ENCODE measurements around the gene AP4E1.
"Not testable (repeated sequence)": the region's sequence is repeated elsewhere in the genome, so short reads cannot be mapped to it uniquely, and the experiment has no call there.

Gene AP4E1

DNA sequence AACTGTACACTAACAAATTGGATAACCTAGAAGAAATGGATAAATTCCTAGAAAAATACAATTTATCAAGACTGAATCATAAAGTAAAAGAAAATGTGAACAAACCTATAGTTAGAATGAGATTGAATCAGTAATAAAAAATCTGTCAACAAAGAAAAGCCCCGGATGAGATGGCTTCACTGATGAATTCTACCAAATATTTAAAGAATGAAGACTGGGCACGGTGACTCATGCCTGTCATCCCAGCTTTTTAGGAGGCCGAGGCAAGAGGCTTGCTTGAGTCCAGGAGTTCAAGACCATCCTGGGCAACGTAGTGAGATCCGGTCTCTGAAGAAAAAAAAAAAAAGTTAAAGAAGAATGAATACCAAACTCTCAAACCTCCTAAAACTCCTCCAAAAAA lies 17.7 kb upstream of the AP4E1 start:
- no peak for DNase-seq

DNA sequence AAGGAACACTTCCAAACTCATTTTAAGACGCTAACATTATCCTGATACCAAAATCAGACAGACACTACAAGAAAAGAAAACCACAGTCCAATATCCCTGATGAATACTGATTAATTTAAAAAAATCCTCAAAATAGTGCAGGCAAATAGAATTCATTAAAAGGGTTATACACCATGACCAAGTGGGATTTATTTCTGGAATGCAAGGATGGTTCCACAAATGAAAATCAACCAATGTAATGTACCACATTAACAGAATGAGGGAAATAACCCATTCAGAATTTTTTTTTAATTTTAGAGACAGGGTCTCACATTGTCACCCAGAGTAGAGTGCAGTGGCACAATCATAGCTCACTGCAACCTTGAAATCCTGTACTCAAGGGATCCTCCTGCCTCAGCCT lies 17.3 kb upstream of the AP4E1 start:
- no peak for DNase-seq

DNA sequence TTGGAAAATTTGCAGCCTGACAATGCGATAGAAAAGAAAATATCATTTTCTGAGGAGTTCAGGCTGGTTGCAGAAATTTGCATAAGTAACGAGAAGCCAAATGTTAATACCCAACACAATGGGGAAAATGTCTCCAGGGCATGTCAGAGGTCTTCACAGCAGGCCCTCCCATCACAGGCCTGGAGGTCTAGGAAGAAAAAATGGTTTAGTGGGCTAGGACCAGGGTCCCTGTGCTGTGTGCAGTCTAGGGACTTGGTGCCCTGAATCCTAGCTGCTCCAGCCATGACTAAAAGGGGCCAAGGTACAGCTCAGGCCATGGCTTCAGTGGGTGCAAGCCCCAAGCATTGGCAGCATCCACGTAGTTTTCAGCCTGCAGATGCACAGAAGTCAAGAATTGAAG lies 14.5 kb upstream of the AP4E1 start:
- DNase-seq, result no peak

DNA sequence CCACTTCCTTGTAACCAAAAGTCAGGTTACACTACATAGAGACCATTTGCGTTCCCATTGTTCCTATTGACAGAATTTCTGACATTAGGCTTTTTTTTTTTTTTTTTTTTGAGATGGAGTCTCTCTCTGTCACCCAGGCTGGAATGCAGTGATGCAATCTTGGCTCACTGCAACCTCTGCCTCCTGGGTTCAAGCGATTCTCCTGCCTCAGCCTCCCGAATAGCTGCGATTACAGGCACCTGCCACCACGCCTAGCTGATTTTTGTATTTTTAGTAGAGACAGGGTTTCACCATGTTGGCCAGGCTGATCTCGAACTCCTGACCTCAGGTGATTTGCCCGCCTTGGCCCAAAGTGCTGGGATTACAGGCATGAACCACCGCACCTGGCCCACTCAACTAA lies 7.1 kb upstream of the AP4E1 start:
- not testable (repeated sequence) for DNase-seq

DNA sequence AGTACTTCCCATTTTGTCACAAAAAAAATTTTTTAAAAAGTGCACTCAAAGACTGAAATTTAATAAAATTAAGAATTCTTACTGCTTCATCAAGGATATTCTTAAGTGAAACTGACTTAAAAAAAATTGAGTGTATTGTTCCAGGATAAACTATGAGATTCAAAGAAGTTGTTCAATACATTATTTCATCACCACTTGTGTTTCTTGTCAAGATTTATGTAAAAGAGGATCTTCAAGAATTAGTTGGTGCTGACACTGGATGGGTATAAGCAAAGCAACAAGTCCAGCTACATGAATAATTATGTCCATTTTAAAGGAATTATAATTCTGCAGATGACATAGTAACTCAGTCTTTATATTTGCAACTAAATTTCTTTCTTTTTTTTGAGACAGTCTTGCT lies 4.3 kb upstream of the AP4E1 start:
- DNase-seq, result no peak

DNA sequence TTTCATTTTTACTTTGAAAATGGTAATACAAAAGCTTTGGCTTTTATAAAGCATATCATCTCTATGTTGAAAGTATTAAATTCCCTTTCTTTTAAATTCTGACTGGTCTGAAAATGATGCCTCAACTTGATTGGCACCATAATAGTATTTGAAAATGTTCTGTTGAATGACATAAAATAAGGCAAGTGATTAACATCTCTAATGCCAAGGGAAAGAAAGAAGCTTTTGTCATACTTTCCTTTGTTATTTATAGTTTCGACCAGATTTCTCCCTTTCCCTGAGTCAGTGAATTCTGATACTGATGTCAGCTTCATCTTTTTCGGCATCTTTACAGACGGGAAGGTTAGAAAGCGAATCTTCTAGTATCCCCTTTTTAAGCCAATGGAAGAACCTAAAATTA lies 3.4 kb upstream of the AP4E1 start:
- no peak for DNase-seq

DNA sequence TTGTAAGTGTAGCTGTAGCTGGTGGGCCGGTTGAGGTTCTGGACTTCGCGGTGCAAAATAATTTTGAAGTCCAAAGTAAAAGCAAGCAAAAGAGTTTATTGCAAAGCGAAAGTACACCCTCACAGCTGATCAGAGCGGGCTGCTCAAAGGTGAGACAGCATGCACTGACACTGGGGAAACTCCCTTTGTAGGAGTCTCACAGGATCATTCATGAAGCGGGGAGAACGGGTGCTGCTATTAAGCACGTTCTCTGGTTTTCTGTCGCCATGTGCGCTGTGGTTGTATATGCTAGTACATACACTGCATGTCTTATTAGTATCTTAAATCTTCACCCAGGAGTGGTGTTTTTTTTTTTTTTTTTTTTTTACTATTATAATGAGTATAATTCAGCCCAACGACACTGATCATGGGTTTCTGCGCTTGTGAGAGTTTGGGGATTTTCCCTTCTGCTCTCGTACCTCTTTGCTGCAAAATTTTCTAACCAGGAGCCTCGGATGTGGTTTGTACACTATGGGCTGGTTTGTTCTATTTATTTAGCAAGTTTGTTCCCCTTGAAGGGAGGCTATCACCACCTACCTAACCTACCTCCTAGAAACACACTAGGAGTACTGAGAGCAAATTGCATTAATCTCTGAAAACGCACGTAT lies 1.4 kb upstream of the AP4E1 start:
- peak; percentile 89 for DNase-seq

DNA sequence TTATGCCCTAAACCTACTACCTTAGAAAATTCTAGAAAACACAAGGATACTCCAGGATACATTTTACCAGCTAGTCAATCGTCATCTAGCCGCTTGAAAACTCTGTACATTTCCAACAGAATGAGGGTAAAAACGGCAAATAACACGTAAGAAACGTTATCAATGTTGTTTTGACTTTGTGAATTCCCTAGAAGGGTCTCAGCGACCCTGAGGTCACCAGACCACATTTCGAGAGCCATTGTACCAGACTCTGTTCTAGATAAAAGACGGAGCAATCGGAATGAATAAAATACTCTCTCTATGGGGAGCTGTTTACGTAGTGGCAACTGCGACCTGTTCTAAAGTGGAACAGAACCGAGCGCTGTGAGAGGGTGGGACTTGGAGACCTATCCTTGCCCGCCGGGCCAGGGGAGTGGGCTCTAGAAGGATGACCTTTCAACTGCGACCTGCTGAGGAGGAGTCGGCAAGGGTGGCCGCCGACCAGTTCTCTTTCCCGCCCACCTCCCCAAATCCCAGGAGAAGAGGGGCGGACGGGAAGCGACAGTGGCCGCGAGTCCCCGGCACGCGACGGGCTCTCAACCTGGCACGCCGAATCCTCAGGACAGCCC lies 778 bp upstream of the AP4E1 start:
- DNase-seq, result peak; percentile 49

DNA sequence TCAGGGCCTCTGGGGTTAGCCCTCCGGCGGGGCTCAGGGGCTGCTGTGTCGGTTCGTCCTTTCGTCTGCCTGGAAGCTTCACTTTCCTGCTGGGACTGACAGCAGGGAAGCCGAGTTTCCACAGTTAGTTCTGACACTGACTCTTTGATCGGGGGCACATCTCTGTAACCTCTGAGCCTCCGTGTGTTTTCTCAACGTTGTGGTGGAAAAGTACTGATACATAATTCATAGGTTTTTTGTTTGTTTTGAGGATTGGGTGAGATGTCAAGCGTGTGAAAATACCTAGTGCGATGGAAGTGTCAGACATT lies 481 bp downstream of the AP4E1 start:
- peak; percentile 9 for DNase-seq

DNA sequence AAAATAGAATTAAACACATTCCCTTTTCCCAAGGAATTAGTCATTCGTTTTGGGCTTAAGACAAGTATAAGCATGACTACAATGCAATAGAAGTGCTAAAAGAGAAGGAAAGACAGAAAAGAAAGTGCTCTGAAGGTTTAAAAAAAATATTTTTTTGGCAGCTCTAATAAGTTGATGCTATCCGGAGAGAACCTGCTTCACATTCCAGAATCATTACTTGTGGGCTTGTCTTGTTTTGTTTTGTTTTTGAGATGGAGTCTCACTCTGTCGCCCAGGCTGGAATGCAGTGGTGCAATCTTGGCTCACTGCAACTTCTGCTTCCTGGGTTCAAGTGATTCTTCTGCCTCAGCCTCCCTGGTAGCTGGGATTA lies 1.9 kb downstream of the AP4E1 start:
- DNase-seq, result not testable (repeated sequence)

DNA sequence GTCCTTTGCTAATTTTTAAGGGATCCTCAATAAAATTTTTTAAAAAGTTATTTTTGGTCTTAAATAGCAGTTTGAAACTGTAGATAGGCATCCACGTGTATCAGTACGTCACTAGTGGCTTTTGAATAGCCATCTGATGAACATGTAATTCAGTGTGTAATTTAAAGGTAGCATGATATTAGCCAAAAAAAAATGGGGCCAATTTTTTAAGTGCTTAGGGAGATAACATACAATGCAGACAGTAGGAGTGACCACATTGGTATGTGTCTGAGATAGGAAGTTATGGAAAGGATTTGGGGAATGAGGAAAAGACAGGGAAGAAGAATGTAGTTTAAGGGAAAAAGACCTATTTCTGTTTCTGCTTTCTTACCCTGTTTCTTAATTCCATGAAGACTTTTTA lies 2.5 kb downstream of the AP4E1 start:
- DNase-seq, result no peak

DNA sequence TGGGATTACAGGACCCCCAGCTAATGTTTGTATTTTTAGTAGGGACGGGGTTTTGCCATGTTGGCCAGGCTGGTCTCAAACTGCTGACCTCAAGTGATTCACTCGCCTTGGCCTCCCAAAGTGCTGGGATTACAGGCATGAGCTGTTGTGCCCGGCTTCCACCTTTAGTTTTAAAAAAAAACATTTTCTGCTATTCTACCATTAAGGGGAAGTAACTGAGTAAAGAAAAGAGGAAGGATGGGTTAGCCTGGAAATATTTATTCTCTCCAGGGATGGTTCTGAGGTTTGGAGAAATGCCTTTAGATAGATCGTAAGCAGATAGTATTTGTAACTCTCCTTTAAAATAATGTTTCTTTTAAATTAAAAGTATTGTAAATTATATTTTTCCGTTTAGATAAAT lies 3.1 kb downstream of the AP4E1 start:
- DNase-seq, result no peak

DNA sequence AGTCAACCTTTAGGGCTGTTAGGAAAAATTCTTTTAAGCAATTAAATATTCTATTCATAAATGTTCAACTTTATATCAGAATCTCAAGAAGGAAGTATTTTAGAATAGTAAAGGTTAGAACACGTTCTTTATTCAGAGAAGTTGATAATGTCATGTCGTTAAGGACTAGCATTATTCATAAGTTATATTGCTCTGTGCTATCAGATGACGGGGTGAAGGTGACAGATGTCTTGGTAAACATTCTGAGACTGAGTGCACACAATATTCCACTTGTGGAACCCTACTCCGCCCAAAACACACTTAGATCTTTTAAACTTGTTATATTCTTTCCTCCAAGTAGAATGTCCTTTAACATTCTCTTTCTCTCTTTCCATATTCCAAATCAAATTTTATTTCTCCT lies 7.9 kb downstream of the AP4E1 start:
- no peak for DNase-seq

DNA sequence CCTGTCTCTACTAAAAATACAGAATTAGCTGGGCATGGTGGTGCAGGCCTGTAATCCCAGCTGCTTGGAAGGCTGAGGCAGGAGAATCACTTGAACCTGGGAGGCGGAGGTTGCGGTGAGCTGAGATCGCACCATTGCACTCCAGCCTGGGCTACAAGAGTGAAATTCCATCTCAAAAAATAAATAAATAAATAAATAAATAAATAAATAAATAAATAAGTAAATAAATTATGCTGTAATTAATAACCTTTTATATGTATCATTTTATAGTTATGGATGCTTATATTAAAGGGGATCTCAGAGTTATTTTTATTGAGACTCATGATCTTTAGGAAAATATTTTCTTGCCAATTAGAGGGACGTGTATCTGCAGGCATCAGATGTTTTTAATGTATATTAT lies 10.9 kb downstream of the AP4E1 start:
- DNase-seq, result not testable (repeated sequence)

DNA sequence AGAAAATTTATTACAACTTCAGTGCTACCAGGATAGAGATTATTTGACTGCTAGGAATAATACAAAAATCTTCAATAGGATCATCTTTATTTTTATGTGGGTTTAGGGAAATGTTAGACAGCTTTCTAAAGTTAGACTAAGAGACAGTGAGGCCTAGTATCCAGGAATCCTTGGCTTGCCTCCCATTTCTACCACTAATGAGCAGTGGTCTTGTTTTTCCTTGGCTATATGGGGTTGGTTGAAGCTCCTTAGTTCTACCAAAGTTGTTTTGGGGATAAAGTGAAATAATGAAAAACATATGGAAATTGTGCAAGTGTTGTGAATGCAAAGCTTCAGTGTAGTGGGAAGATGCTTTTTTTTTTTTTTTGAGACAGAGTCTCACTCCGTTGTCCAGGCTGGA lies 16.8 kb downstream of the AP4E1 start:
- DNase-seq, result no peak

DNA sequence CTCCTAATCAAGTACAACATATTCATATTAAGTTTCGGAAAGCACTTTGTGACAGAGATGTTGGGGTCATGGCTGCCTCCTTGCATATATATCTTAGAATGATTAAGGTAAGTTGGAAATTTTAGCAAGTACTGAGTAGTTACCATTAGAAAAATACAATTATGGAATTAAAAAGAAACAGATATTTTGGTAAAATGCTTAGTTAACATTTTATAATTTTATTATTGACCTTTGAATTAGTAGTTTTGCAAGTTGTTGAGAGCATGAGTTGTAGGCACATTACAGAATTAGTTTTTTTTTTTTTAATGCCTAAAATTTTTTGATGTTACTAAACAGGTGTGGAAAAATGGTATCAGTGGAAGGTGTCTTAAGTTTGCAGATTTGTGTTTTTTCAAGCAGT lies 20.6 kb downstream of the AP4E1 start:
- no peak for DNase-seq

DNA sequence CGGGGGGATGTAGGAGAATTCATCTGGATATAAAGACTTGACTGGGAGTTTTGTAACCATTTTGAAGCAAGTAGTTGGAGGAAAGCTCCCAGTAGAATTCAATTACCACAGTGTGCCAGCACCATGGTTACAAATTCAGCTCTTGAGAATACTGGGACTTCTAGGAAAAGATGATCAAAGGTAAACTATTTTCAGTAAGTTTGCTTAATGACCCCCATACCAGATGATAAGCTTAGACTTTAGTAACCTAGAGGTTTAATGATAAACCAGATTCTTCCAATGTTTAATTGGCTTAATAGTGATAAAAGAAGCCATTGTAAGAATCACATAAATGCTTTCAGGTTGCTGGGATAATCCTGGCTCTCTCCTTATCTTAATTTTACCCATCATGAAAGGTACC lies 22.3 kb downstream of the AP4E1 start:
- no peak for DNase-seq

DNA sequence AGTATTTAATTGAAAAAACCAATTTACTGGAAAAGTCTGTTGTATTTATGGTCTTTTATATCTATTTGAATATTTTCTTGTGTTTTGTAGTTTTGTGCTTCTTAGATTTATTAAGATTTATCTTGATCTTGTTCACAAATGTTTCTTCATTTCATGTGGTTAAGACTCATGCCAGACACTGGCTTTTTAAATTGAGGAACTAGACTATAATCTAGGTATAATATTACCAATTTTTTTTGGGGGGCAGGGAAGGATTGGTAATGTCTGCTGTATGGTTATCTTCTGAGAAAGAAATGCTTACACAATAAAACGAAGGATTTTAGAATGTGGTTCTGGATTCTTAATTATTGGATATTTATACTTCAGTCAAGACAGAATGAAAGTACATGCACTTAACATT lies 24.9 kb downstream of the AP4E1 start:
- no peak for DNase-seq

DNA sequence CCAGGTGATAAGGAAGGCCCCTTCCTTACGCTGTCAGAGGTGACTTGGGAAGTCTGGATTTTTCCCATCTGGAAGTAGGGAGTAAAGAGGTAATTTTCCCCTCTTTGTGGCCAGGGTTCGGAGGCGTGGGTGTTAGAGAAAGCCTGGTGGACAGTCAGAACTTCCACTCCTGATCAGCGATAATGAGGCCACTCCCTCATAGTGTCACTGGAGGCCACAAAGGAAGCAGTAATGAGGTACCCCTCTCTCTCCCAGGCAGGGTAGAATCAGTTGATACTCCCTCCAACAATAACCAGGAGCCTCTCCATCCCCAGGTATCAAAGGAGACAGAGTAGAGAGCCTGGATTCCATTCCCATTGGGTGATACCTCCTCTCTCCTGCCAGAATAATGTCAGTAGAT lies 30.0 kb downstream of the AP4E1 start:
- DNase-seq, result no peak

DNA sequence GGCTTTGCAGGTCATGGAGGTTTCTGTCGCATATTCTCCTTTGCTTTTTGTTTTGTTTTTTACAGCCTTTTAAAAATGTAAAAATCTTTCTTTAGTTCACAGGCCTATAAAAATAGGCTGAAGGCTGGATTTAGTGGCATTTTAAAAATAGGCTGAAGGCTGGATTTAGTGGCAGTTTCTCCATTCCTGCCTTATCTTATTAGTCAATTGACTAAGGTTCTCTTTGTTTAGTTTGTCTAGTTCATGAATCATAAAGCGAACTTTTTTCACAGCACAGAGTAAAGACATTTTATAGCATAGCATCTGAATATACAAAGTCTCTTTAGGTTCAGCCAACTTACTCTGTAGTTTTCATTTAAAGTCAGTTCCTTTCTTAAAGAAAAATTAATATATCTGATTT lies 31.4 kb downstream of the AP4E1 start:
- no peak for DNase-seq

DNA sequence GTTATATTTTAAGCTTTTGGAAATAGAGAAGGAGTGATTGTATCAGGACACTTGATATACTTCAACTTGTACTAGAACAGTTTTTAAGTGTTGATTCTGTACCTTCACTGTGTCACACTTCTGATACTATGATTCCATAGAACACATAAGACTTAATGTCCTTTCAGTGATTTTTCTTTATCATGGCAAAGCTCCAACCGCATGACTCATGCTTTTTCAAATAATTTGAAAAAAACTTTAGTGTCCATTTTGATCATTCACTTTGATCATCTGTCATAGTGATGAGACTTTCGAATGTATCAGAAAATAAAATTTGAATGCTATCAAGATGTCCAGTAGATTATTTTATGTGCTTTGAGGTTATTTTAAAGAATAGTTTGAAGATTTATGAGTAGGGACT lies 32.0 kb downstream of the AP4E1 start:
- no peak for DNase-seq

DNA sequence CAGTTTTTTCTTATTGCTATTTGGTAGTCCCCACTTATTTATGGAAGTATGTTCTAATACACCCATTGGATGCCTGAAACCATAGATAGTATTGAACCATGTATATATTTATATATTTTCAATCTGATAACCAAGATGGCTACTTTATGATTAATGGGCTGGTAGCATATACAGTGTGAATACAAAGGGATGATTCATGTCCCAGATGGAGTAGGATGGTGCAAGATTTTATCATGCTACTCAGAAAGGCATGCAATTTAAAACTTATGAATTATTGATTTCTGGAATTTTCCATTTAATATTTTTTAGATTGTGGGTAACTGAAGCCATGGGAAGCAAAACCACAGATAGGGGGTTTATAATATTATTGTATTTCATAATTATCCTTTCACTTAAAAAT lies 35.2 kb downstream of the AP4E1 start:
- no peak for DNase-seq

DNA sequence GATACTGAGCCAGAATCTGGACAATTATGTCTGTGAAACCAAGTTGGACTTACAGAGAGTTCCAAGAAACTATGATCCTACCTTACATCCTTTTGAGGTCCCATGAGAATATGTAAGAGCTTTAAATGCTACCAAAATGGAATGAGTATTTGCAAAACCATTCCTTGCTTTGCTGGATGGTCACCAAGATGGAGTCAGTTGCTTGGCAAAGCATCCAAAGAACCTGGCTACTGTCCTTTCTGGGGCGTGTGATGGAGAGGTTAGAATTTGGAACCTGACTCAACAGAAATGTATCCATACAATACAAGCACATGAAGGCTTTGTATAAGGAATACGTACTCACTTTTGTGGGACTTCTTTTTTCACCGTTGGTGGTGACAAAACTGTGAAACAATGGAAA lies 36.2 kb downstream of the AP4E1 start:
- no peak for DNase-seq

DNA sequence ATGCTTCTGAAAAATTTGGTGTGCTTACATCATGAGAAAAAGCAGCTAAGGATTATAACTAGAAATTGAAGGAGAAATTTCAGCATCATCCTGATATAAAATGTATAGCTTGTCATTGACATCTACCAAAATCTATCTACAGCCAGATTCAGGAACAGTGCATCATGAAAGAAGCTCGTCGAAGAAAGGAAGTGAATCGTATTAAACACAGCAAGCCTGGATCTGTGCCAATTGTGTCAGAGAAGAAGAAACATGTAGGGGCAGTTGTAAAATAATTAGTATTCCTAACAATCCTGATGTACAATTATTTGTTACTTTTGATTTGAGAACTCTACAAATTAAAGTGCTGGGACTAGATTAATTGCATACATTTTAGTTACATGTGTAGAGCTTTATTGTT lies 37.2 kb downstream of the AP4E1 start:
- DNase-seq, result no peak

DNA sequence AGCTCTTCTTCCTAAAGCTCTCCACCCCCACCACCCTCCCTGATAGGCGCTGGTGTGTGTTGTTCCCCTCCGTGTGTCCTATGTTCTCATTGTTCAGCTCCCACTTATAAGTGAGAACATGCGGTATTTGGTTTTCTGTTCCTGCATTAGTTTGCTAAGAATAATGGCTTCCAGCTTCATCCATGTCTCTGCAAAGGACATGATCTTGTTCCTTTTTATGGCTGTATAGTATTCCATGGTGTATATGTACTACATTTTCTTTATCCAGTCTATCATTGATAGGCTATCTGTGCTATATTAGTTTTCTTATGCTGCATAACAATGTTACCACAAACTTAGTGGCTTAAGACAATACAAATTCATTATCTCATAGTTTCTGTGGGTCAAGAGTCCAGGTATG lies 42.3 kb downstream of the AP4E1 start:
- not testable (repeated sequence) for DNase-seq

DNA sequence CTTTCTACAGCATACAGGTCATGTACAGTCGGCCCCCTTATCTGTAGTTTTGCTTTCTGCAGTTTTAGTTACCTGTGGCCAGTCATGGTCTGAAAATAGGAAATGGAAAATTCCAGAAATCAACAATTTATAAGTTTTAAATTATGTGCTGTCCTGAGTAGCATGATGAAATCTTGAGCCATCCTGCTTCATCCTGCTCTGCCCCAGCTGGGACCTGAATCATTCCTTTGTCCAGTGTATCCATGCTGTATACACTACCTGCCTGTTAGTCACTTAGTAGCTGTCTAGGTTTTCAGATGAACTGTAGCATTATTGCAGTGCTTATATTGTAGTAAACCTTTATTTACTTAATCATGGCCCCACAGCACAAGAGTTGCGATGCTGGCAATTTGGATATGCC lies 44.8 kb downstream of the AP4E1 start:
- DNase-seq, result no peak
